ENCODE data around the gene RBMX2.
"Not testable (repeated sequence)": the region's sequence is repeated elsewhere in the genome, so short reads cannot be mapped to it uniquely, and the experiment has no call there.

RBMX2 gene

GRCh38 chrX:130401415-130402207, at the start of gene RBMX2:
Gene RBMX2 (plus strand): TSS chrX:130401987. CDS start chrX:130402033, 46 bp downstream.
- FAIRE-seq: no peak

- not testable (repeated sequence) for FAIRE-seq
Observed at GRCh38 chrX:130352050-130352449, 49.7 kb upstream of the RBMX2 start.

DNA sequence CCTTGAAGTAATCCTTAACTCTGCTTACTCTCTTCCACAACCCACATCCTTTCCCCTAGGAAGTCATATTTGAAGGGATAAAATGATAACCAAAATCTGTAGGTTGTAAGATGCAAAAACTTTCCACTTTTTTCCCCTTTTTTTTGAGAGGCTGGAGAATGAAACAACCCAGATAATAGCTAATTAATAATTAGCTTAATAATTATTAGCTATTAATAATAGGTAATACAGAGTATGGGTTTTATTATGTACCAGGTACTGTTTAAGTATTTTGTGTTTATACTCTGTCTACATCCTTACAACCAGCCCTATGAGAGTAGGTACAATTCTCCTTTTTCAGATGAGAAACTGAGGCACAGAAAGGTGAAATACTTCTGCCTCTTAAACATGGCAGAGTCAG, 25.7 kb upstream of the RBMX2 start:
- no peak for FAIRE-seq

DNA sequence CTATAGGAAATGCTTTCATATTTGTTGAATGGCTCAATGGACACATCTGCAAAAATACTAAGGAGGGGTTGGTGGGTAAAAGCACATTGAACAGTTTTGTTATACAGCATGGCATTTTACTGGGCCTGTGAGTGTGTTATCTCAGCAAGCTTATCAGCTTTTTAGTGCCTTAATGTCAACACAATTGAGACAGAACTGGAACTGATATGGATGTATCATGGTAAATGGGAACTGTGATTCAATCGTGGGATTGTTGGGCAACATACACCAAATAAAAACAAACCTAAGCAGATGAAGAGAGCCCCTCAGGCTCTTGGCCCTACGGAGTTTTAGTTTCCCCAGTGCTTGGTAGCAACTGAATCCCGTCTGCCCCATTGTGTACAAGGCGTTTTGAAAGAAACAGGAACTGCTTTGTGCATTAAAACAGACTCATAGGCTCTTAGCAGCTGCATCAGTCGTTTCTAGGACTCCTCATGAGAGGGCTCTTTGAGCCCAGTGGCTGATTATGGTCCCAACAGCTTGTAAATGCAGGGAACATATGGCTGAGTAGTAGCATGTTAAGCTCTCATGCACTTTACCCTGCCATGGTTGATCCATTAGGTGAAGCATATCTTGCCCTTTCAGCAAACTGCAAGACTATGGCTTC, 23.6 kb upstream of the RBMX2 start:
- FAIRE-seq: no peak

DNA sequence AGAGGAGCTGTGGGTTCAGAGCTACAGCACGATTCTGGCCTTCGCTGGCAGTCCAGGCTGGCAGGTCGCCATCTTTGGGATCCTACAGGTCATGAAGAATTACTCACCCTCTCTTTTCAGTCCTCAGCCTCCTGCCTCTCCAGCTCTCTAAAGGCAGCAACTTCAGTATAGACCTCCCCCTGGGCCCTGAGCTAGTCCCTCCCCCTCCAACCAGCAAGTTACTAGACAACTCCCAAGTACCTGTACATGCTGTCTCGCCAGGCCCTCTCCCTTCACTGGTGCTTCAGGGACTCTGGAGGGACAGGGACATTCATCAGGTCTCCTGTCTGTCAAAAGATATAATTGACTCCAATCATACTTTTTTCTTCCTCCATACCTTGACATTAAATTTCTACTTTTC, 16.3 kb upstream of the RBMX2 start, which contains the start of gene GPR119:
Gene GPR119, minus strand, starts transcription at position 155 of the 400 bp plus-strand sequence. CDS start 227 bp downstream, outside the sequence.
- FAIRE-seq: no peak

- FAIRE-seq: no peak
Observed at GRCh38 chrX:130386408-130386808, 15.4 kb upstream of the RBMX2 start.

DNA sequence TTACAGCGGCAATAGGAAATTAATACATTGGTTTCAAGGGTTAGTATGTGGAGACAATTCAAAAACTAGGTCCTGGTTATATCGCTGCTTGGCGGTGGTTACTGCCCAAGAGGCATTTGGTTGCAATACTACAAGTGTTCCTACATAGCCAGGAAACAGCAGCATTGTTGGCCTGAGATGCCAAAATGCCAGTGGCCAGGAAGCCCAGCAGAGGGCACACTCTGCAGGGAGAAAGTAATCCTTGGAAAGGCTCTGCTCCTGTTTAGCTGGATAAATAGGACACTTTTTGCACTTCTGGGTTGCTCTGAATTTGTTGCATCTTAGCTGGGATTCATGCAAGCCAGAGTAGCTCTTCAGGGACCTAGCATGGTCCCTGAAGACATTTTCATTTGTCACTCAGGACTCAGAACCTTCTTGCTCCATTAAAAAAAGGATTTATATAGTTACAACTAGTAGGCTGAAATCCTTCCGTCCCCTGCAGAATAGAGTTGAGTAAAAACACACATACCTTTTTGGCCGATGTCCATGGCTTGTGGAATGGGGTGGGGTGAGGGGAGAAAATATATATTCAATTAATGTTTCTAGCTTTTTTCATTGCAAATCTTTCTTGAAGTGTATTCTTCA, 8.2 kb upstream of the RBMX2 start:
- no peak for FAIRE-seq

DNA sequence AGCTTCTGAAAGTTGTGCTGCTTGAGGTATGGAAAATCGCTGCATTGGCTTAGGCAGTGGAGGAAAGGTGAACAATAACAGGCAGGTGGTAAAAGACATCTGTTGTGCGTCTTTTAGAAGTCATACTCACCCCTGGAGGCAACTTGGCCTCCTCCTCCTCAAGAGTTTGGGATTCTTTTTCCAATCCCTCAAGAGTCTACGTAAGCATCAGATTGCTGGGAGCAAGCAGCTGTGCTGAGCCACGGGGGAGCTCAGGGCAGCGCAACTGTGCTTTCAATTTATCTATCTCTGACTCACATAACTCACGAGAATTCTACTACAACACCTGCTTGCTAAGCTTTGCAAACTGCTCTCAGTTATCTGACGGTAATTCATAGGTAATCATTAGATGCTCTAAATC, 6.4 kb upstream of the RBMX2 start:
- FAIRE-seq: no peak

GRCh38 chrX:130402208-130402684, 459 bp downstream of the RBMX2 start:
- no peak for FAIRE-seq

DNA sequence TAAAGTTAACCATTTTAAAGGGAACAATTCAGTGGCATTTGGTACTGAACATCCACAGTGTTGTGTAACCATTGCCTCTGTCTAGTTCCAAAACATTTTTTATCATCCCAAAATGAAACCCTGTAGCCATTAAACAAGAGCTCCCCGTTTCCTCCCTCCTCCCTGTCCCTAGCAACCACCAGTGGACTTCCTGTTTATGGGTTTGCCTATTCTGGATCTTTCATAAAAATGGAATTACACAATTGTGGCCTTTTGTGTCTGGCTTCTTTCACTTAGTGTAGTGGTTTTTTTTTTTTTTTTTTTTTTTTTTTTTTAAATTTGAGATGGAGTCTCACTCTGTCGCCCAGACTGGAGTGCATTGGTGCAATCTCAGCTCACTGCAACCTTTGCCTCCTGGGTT, 11.6 kb downstream of the RBMX2 start:
- FAIRE-seq: no peak

DNA sequence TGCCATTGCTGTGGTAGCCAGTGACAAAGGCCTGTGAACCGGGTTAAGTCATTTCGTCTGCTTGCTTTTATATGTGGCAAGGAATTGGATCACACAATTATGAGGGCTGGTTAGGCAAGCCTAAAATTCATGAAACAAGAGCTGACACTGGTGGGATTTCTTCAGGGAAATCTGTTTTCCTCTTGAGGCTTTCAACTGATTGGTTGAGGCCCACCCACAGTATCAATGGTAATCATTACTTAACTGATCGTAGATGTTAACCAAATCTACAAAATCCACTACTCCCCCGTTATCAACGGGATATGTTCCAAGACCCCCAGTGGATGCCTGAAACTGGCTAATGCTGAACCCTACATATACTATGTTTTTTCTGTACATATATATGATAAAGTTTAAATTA, 13.0 kb downstream of the RBMX2 start:
- no peak for FAIRE-seq

GRCh38 chrX:130415201-130415600, 13.4 kb downstream of the RBMX2 start:
- FAIRE-seq: no peak

DNA sequence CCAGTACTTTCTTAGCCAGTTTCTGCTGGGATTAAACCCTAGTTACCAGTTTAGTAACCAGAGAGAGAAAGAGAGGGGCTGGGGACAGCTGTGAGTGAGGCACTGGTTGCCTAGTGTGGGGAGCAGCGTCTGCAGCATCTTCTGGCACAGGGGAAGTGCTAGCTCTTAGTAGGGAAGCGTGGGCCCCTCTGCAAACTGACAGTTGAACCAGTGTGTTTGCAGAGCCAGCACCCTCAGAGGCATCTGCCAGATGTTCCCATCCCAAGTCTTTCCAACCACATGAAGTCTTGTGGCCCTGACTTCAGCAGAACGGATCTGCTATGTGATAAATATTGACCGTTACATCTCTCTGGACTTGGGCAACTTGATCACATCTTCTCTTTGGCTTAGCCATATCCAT, 15.0 kb downstream of the RBMX2 start:
- no peak for FAIRE-seq

GRCh38 chrX:130418066-130418465, 16.3 kb downstream of the RBMX2 start:
- no peak for FAIRE-seq

DNA sequence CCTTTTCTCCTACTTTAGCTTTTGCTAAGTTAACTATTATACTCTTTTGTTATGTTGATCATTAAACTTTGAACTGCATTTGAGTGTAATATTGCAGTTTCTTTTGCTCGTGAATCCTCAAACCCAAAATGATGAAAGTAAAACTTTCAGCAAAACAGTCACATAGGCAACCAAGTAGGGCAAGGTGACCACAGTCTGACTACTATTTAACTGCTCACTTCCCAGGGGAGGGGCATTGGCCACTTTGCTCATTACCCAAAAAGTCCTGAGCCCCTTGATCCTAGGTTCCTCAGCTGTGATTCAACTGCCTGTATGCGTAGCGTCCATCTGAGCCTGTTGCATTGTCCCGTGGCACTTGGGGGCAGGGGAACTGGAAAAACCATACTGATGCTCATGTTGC, 17.0 kb downstream of the RBMX2 start:
- FAIRE-seq: no peak

GRCh38 chrX:130419263-130419662, 17.5 kb downstream of the RBMX2 start:
- FAIRE-seq: no peak

GRCh38 chrX:130426531-130426930, 24.7 kb downstream of the RBMX2 start:
- no peak for FAIRE-seq

DNA sequence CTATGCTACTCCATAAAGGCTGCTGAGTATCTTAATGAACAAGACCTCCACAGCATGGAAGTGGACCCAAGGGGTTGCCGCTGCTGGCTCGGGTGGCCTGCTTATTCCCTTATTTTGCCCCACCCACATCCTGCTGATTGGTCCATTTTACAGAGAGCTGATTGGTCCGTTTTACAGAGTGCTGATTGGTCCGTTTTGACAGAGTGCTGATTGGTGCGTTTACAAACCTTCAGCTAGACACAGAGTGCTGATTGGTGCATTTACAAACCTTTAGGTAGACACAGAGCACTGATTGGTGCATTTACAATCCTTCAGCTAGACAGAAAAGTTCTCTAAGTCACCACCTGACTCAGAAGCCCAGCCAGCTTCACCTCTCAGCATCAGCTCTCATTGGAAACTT, 27.4 kb downstream of the RBMX2 start:
- FAIRE-seq: not testable (repeated sequence)

DNA sequence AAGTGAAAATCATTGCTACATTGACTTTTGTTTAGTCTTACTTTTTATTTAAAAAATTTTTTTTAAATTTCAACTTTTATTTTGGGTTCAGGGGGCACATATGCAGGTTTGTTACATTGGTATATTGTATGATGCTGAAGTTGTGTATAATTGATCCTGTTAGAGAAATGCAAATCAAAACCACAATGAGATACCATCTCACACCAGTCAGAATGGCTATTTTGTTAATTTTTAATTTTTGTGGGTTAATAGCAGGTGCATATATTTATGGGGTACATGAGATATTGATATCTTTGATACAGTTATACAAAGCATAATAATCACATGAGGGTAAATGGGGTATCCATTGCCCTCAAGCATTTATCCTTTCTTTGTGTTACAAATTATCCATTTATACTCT, 34.1 kb downstream of the RBMX2 start:
- FAIRE-seq: no peak

DNA sequence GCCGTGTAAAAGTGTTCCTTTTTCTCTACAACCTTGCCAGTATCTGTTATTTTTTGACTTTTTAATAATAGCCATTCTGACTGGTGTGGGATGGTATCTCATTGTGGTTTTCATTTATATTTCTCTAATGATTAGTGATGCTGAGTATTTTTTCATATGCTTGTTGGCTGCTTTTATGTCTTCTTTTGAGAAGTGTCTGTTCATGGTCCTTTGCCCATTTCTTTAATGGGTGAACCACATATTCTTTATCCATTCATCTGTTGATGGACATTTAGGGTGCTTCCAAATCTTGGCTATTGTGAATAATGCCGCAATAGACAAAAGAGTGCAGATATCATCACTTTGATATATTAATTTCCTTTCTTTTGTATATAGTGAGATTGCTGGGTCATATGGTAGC, 36.2 kb downstream of the RBMX2 start:
- FAIRE-seq: not testable (repeated sequence)

DNA sequence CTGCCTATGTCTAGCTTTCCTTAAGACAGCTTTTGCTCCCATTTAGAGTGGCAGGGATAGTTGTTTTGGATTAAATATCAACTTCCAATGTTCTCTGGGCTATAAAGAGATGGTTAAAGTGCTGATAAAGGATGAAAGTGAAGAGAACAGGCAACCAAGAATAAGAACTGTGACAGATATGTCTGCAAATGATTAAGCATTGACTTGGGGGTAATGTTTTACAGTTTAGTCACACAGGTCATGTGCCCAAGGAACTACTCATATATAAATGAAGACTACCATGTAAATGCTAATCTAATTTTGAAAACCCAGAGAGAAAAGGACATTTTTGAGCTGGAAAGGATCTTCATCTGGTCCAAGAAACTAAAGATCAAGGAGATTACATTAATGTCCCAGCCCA, 42.1 kb downstream of the RBMX2 start:
- FAIRE-seq: no peak

- no peak for FAIRE-seq
Observed at GRCh38 chrX:130444641-130445336, 43.0 kb downstream of the RBMX2 start.

DNA sequence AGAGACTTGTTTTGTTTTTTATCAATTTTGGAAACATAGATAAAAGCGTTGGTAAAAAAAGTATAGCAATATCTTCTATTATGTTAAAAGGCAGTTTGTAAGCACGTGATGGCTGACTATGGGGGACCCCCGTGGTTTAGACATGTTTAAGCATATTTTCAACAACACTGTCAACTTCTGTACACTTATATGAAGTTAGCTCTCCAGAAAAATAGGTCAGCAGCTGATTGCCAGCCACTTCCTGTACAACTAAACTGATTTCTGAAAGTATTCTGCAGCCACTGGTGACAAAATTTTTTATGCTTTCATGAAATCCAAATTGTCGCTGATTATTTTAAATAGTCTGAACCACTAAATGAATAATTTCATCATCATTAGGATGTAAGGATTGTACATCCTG, 45.2 kb downstream of the RBMX2 start:
- no peak for FAIRE-seq

Data from endometrium (tissue), 2 donors.